Measurements from ENCODE around the gene CABCOCO1. TPM values are rescaled to one million over a fixed set of nuclear protein-coding genes. Genes with fewer than 3 reads are reported as not detected.

Gene CABCOCO1
- total and polyA plus RNA-seq, 7 donors, result 0.10 to 3.1 (median 0.68) TPM; not detected in 2

- TF ChIP-seq CTCF (IDR thresholded peaks at IDR 0.05), result no peak
- no peak for TF ChIP-seq POLR2A (IDR thresholded peaks at IDR 0.05)
- no peak for TF ChIP-seq EP300 (IDR thresholded peaks at IDR 0.05)
- TF ChIP-seq POLR2AphosphoS5 (IDR thresholded peaks at IDR 0.05), result no peak
- no peaks in the 10 kb centered on the region for H3K36me3 ChIP-seq
- no peak for DNase-seq
- intact Hi-C loops (cut with DNase I), result no loop called here
- H3K9me3 ChIP-seq, result no peaks in the 10 kb centered on the region
- H3K27ac ChIP-seq, result no peak overlapping the region
- no peak overlapping the region for H3K4me3 ChIP-seq
- H3K4me1 ChIP-seq, result no peaks in the 10 kb centered on the region
- no peaks in the 10 kb centered on the region for H3K27me3 ChIP-seq
- 98% methylated on average over 2 of the region's 2 CpGs for WGBS, 2 donors
Observed at GRCh38 chr10:61814160-61814559, 151.4 kb downstream of the CABCOCO1 start.

- no peaks in the 10 kb centered on the region for H3K36me3 ChIP-seq
- no peak overlapping the region for H3K4me3 ChIP-seq
- no peak overlapping the region for H3K27ac ChIP-seq
- H3K27me3 ChIP-seq, result no peaks in the 10 kb centered on the region
- intact Hi-C loops (cut with DNase I), result no loop called here
- no peaks in the 10 kb centered on the region for H3K4me1 ChIP-seq
- no peak for TF ChIP-seq CTCF (IDR thresholded peaks at IDR 0.05)
- TF ChIP-seq POLR2AphosphoS5 (IDR thresholded peaks at IDR 0.05), result no peak
- TF ChIP-seq EP300 (IDR thresholded peaks at IDR 0.05), result no peak
- TF ChIP-seq POLR2A (IDR thresholded peaks at IDR 0.05), result no peak
- no peak for DNase-seq
- H3K9me3 ChIP-seq, result no peaks in the 10 kb centered on the region
Observed at GRCh38 chr10:61815496-61815895, 152.8 kb downstream of the CABCOCO1 start.

Other genes starting within 250 kb of the CABCOCO1 start
- 1 to 10 TPM in 1 of 4 donors, under 1 TPM in 3; 0.14 to 2.2 (median 0.43) TPM for gene TMEM26, start 209.5 kb upstream of the CABCOCO1 start, total RNA-seq
- 1 to 10 TPM in 1 of 3 donors, under 1 TPM in 2; under 0.01 to 2.3 (median 0.29) TPM for gene TMEM26, start 209.5 kb upstream of the CABCOCO1 start, polyA plus RNA-seq
- 100 to 1,000 TPM in 1 of 4 donors, 10 to 100 TPM in 3; 29.6 to 109 (median 61.1) TPM for gene ARID5B, start 238.8 kb downstream of the CABCOCO1 start, total RNA-seq
- gene ARID5B, start 238.8 kb downstream of the CABCOCO1 start, polyA plus RNA-seq, result 10 to 100 TPM in 1 of 3 donors, 1 to 10 TPM in 2; 2.3 to 13.6 (median 3.0) TPM

Data from sigmoid colon (tissue), 7 donors.